HG03460 (cell line): ENCODE measurements around the gene GPANK1.
A peak's percentile ranks its signal among the peaks of the same experiment; 100 is the strongest.

Experiments
- ATAC-seq: cut with Tn5 transposase; IDR thresholded peaks from one replicate; pipeline ENCODE4 v1.9.1; 2021; ENCODE audit not compliant: unreplicated experiment

Gene GPANK1

DNA sequence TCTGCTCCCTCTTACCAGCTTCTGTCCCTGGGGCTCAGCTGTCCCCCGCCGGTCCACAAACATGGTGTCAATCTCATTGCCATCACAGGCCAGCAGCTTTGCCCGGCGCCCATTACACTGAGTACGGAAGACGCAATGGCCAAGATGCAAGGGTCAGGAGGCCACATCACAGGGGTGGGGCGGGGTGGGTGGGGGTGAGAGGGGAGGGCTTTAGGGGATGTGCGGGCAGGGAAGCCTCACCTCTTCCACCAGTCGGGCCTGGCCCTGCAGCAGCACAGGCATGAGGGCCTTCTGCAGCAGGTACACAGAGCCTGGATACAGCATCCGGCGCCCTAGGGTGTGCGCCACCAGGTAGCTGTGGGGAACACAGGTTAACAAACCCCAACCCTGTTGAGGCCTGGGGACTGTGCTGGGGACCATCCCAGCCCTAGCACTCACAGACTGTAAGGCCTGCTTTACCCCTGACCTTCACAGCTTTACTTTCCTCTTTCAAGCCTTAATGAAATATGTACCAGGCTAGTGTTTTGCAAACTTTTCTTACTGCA is 26.8 kb upstream of the GPANK1 start:
- ATAC-seq, result no peak

DNA sequence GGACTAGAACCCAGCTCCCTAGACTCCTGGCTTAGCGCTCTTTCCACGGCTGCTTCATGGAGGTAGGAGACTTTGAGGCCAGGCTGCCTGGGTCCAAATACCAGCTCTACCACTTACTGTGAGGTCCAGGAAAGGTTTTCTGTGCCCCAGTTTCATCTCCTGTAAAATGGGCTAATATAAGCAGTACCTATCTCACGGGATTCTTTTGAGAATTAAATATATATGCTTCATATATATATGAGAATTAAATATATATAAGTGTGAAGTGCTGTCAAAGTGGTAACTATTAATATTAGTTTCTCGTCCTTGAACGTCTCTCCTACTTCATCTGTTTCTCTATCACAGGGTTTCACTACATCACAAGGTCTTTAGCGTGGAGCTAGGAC is 26.3 kb upstream of the GPANK1 start:
- no peak for ATAC-seq

DNA sequence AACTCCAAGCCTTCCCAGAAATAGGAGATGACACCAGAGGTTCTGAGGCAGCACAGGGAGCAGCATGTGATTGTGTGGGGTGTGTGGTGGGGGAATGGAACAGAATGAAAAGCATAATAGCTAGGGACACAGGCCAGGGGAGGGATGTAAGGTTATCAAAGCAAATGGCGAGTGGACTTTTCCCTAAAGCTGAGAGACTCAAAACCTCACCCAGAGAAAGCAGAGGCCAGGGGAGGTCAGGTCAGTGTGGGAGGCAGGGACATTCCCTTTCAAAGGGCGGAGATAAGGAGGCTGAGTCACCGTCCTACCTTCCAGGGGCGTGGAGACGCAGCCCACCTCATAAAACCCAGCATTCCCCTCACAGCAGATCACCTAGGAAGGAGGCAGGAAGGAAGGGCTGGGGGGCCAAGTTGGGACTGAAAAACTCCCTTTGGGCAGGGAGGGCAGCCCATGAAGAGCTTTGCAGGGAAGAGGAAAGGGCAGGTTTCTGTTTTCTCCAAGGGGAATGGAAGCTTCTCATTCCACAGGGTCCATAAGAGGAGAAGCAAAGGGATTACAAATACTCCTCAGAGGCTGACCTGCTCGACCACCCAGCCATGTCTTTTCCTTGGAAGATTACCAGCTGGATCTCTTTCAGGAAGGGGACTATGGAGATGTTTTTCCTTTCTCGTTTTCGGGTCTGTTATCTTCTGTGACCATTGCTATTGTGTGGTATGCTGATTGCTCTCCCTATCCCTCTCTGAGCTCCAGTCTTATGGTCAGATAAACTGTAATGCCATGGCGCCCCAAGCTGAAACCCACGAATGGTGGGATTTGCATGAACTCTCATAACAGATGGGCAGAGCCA is 25.7 kb upstream of the GPANK1 start:
- ATAC-seq, result no peak

DNA sequence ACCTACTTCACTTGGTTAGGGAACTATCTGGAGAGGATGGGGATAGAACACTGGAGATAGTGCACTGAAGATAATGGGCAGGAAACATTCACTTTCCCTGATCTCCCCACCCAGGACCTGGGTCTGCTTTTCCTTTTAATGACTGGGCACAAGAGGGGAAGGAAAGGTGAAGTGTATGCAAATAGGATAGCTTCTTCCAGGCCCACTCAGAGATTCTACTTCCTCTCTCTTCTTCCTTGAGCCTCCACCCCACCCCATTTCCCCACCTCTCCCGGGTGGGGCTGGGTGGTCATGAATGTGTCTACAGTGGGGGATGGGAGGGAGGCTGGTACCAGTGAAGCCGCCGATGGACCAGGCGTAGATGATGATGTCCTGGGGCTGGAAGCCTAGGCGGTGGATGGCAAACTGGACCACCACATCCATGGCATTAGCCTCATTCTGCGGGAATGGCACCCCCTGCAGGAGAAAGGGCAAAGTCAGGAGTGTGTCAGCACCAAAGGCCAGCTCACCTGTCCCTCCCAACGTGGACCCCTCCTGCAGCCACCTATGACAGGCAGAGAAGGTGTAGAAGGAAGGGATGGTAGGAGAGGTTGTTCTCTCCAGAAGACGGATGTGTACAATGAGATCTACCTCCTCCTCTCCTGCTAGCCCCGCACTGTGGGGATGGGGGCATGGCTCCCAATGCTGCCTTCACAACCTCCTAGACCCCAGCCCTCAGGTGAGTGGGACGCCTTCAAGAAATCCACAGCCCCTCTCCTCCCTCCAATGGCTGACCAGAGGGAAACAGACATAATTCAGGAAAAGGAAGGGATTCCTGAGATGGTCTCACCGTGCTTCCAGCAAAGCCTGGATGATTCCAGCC is 24.7 kb upstream of the GPANK1 start:
- no peak for ATAC-seq

DNA sequence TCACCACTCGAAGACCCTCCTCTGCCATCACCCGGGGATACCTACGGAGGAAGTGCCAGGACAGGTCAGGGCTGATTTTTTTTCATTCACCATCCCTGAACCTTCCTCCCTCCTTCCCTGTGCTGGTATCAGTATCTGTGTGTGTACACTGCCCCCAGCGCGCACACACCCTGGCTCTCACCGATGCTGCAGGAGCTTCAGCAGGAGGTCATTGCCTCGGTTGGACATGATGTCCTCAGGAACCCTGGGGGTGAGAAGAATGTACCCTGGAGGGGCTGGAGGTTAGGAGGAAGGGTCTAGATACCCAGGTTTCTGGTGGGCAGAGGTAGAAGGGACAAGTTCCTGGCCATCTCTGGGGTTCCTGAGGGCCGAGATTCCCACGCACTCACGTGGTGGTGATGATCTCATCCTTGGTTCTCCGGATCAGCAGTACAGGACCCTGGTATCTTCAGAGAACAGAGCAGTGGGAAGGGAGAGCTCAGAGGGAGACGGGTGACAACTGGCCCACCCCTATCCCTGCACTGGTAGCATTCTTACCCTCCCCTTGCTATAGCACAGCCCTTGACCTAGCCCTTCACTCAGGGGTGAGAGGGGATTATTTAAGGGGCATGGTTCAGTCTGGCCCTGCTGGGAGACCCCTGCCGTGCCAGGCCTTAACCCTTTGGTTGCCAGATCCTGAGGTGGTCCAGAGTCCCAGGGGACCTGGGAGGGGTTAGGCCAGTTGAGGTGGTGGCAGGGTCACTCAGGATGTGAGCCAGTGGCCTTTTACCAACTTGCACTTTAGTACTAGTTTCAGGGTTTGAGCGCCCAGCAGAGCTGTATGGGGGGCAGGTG is 23.3 kb upstream of the GPANK1 start:
- ATAC-seq, result no peak

DNA sequence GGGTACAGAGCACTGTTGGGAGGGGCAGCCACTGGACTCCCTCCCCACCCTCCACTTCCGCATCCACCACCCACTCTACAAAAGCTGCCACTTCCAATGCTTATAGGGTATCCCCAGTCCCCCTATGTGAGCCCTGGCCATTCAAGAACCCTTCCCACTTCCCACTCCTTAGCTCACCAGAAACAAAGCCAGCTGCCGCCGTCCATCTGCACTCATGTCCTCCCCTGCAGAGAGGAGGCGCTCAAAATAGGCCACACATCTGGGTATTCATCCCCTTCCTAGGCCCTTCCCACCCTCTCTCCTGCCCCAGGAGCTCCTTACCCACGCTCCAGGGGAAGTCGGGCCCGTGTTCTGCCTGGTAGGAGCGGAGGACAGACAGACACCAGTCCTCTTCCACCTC is 22.5 kb upstream of the GPANK1 start:
- ATAC-seq, result no peak

DNA sequence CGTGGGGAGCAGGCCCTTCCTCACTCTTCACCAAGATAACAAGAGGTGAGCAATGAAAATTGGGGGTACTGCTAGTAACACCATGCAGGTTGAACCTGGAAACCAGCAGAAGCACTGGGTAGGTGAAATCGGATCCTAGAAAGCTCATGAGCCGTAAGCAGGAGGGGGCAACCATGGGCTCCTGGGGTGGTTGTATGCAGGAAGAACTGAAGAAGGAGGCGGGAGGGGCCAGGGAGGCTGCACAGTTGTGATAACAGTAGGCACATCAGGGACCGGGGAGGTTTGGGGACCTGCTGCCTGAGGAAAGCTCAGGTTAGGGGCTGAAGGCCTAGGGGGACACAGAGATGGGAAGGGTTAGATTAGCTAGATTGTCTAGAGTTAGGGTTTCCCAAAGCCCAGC is 21.7 kb upstream of the GPANK1 start:
- ATAC-seq, result no peak

DNA sequence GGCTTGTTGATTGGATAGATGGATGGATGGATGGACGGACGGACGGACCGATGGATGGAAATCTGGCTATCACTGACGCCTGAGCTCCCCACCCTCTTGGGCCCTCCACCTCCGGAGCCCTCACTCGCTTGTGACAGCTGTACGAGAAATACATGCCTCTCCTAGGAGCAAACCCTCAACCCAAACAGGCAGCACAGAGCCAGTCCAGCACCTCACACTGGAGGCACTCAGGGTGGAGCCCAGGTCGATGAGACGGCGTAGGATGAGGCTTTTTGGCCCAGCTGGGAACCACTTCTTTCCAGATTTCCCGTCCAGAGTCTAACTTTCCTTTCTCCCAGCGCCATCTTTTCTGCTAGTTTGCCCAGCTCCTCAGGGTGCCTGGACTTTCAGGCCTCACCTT is 18.8 kb upstream of the GPANK1 start:
- ATAC-seq, result no peak

DNA sequence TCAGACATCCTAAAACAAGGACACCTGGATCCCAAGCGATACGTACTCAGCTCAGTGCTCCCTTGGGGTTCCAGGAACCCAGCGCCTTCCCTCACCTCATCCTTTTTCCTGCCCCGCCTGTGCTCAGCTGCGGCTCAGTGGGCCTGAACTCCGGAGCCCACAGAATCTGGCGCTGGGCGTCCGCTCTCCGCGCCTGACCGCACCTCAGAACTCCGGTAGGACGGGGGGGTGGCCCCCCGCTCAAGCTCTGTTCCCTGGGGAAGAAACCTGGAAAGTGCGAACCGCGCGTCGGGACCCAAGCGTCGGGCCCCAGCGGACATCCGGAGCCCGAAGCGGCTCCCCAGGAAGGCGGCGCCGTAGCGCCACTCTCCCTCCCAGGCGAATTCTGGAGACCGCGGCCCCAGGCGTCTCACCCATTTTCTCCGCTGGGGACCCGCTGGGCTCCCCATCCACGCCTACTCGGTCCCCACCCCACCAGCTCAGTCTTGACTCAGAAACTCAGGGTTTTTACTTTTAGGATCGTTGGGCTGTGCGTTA is 16.4 kb upstream of the GPANK1 start:
- ATAC-seq, result no peak

DNA sequence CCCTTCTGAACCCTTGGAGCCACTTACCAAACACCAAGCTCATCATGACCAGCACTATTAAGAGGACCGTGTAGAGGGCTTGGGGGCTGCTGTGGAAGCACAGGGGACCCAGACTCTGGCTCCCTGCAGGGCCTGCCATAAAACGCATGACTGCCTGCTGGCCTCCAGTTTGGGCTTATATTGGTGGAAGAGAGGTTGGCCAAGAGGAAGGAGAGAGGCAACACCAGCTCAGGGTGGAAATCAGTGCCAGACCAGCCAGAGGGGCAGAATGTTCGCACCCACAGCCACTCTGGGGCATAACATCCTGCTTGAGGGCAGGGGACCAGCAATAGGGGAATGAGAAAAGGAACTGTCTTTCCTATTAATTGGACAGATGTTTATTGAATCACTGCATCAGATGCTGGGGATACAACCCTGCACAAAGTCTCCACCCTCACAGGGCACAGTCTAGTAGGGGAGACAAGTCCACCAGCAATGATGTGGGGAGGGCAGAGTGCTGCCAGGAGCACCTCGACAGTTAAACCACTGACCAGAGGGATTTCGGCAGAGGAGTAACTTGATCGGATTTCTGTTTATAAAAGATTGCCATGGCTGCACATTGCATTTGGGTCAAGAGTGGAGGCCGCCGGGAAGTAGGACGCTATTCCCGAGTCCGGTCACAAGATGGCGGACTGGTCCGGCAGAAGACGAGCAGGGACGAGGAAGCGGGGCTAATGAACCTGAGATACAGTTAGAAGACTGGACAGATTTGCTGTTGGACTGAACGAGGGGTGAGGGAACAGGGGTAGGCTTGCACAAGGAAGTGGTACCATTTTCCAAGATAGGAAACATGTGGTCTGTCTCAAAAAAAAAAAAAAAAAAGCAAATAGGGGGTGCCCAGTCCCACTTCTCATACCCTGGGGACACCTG is 15.7 kb upstream of the GPANK1 start, which contains the start of gene LY6G5C:
Gene LY6G5C, minus strand, starts transcription at position 842 of the 909 bp plus-strand sequence. Its CDS starts 694 bp downstream, at position 148.
- no peak for ATAC-seq

DNA sequence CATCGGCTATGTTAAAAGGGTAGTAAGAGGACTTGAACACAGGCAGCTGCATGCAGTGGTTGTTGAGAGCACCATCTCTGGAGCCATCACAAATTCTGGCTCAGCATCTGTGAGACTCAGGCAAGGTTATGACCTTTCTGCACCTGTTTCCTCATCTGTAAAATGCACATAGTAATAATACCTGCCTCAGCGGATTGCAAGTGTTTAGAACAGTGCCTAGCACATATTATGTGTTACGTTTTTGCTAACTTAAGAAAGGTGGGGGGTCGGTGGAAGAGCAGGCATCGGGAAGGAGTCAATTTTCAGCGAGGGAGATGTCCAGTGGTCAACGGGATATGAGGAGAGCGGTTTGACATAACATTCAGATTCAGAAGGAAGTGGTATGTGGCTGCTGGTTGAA is 13.2 kb upstream of the GPANK1 start:
- no peak for ATAC-seq

DNA sequence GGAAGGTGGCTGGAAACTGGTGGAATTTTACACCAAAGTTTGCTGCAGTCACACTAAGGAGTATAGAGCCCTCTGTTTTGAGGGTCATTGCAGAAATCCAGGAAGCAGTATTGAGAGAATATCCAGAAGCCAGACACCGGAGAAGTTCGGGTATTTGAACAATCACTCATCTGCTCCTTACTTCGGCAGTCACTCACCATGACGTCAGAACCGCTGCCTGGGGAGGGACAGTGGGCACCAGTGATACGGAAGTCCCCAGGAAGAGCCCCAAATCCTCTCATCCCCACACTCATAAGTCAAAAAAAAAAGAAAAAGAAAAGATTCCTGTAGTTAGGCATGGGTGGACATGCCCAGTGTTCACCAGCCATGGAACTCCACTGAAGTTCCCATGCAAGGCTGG is 12.1 kb upstream of the GPANK1 start:
- ATAC-seq, result no peak

DNA sequence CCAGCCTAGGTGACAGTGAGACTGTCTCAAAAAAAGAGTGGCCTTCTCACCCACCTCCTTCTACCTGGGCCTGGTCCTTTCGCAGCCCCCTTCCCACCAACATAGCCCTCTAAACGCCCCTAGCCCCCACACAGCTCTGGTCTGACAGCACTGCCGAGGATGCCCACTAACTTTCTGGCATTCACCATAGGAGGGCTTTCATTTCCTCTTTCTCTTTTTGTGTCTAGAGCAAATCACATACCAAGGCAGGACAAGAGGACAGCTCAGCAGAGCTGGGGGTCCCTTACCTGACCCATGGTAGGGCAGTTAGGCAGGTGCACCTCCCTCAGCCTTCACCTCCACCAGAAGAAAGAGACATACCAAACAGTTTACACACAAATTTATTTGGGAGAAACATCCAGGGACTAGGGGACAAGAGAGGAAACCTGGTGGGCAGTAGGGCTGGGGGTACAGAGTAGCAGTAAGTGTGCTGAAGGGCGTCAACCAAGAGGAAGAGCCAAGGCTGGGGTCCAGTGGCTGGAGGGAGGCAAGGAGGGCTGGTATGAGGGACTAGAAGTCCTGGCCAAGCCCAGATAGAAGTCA is 11.6 kb upstream of the GPANK1 start:
- no peak for ATAC-seq

DNA sequence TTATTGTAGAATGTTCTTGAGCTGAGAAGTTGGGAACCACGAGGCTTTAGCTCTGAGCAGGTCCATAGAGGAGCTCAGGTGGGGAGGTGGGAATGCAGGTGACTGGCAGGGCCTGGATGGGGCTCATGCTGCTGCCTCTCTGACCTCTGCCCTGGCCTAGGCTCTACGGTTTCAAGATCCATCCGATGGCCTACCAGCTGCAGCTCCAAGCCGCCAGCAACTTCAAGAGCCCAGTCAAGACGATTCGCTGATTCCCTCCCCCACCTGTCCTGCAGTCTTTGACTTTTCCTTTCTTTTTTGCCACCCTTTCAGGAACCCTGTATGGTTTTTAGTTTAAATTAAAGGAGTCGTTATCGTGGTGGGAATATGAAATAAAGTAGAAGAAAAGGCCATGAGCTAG is 4.9 kb upstream of the GPANK1 start, which contains the start of gene LY6G5B:
Gene LY6G5B, plus strand, starts transcription at position 301 of the 400 bp plus-strand sequence. CDS start 975 bp downstream, outside the sequence.
- no peak for ATAC-seq

DNA sequence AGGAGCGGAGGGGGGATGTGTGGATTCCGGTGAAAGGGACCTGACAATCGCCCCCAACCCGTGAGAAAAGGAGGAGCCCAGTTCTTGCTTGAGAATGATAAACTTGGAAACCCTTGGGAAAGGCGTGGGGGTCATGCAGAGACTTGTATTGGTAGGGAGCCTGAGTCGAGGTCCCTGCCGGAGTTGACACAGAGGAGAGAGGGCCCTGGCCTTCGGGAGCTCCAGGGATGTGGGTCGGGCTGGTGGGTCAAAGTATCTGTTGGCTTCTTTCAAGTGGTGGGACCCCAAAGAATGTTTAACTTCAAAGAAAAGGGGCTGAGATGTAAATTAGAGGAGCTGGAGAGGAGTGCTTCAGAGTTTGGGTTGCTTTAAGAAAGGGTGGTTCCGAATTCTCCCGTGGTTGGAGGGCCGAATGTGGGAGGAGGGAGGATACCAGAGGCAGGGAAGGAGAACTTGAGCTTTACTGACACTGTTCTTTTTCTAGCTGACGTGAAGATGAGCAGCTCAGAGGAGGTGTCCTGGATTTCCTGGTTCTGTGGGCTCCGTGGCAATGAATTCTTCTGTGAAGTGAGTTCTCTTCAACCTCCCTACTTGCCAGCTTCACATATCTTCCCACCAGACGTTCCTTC is 1.7 kb upstream of the GPANK1 start:
- ATAC-seq, result no peak

DNA sequence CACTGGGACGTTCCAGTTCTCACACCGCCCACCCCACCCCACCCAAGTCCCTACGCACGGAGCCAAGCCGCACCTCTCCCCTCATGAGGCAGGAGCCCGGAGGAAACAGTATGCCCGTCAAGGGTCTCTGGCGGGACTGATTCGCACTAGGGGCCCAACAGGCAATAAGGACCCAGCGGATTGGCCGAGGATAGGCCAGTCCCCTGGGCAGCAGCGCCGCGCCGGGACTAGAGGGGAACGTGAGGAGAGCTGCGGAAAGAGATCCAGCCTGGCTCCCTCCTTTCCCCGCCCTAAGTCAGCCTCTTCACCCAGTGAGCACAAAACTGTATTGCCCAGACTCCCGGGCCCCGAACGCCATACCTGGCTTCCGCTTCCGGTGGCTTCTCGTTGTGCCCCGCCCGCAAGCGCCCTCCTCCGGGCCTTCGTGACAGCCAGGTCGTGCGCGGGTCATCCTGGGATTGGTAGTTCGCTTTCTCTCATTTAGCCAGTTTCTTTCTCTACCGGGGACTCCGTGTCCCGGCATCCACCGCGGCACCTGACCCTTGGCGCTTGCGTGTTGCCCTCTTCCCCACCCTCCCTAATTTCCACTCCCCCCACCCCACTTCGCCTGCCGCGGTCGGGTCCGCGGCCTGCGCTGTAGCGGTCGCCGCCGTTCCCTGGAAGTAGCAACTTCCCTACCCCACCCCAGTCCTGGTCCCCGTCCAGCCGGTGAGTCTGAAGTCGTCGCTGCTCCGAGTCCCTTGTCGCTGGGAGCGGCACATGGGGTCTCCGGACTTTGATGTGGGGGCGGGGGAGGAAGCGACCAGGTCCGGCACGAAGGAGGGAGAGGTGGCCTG is 922 bp upstream of the GPANK1 start, which contains the start of gene CSNK2B:
Gene CSNK2B, plus strand, starts transcription at position 580 of the 836 bp plus-strand sequence. CDS start 752 bp downstream, outside the sequence.
- ATAC-seq, result peak; percentile 72

DNA sequence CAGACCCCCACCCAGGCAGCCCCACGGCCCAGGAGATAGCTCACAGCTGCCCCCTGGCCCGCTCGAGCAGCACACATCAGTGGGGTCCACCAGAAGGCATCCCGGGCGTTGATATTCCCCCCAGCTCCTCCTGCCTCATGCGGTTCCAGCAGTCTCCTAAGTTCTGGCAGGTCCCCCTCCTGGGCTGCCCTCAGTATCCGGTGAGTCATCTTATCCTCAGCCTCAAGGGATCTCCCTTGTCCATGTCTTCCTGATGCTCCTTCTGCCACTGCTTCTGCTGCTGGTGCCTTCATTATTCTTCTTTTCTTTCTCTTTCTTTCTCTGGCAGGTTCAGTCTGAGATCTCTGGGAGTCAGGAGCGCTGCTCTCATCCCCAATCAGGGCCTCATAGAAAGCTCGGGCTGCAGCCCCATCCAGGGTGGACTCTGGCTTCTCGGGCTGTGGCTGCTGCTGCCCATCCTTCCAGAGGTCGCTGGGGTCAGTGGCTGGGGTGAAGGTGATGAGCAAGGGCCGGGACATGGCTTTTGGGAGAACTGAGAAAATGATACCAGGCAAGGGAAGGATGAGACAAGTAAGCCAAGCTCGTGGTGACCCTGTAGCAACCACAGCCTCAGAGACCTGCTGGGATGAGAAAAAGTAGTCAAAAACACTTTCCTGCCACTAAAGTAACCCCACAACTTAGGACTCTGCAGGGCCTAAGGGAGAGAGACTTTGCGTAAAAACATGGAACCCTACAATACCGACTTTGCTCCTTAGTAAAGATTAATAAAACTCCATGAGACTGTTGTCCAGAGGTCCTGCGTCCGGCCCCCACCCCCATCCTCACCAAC is 622 bp downstream of the GPANK1 start:
- no peak for ATAC-seq
